Ureter (tissue), 1 donor: ENCODE measurements around the gene C1QTNF8. TPM values are rescaled to one million over a fixed set of nuclear protein-coding genes. Genes with fewer than 3 reads are reported as not detected.
"Not testable (repeated sequence)": the region's sequence is repeated elsewhere in the genome, so short reads cannot be mapped to it uniquely, and the experiment has no call there.

ENCODE experiments used
- DNase-seq: peaks from one replicate; pipeline ENCODE4 v3.0.0-alpha.2; 2020; ENCODE audit warnings: low spot score
- total RNA-seq: library from RNA; stranded (reverse); gene quantifications from one replicate; pipeline ENCODE4 v1.2.4, GENCODE V29; 2023
- donor health status: DM: yes; HTN: yes; CAD: no.

C1QTNF8 gene
- total RNA-seq, 1 donor from 2014 or later: not detected

GRCh38 chr16:1093284-1094123 is 2.5 kb downstream of the C1QTNF8 start:
- DNase-seq: no peak

DNA sequence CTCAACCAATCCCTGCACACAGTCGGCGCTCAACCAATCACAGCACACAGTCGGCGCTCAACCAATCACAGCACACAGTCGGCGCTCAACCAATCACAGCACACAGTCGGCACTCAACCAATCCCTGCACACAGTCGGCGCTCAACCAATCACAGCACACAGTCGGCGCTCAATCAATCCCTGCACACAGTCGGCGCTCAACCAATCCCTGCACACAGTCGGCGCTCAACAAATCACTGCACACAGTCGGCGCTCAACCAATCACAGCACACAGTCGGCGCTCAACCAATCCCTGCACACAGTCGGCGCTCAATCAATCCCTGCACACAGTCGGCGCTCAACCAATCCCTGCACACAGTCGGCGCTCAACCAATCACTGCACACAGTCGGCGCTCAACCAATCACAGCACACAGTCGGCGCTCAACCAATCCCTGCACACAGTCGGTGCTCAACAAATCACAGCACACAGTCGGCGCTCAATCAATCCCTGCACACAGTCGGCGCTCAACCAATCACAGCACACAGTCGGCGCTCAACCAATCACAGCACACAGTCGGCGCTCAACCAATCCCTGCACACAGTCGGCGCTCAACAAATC is 3.3 kb downstream of the C1QTNF8 start:
- not testable (repeated sequence) for DNase-seq

- DNase-seq: no peak
Observed at GRCh38 chr16:1091992-1092552, 4.0 kb downstream of the C1QTNF8 start.

DNA sequence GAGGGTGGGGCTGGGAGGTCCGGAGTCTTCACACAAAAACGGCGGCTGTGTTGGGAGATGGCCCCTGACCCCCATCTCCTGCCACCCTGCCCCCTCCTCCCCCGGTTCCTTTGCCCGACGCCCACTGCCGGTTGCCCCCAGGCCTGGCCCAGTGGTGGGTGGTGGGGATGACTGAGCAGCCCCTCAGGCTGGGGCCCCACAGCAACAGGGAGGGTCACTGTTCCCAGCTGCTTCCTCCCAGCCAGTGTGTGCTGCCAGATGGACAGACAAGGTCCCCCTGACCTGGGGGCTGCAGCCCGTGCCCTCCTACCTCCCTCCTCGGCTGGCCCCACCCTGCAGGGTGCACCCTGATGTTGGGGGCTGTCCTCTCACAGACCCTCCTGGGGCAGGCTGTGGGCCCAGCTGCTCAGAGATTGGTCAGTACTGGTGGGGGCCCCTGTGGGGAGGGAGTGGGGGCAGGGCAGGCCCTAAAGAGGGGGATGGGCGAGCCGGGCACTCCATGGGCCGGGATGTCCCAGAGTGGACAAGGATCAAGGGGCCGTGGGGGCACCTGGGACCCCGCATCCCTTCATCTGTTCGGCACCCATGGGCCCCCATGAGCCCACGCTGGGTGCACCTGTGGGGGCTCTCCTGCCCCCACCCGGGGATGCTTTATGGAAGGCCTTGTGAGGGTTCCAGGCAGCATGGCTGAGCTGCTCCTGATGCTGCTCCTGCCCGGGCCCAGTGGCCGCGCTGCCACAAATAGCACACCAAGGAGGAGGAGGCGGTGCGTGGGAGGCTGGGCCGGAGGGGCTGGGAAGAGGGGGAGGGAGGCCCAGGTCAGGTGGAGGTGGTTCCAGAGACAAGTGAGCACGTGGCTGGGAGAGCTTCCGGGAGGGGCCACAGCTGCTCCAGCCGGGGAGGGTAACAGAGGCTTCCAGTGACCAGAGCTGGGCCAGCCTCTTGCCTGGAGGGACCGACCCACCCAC is 5.1 kb downstream of the C1QTNF8 start:
- DNase-seq: no peak

GRCh38 chr16:1089822-1090619 is 6.0 kb downstream of the C1QTNF8 start:
- no peak for DNase-seq

- no peak for DNase-seq
Observed at GRCh38 chr16:1089439-1089821, 6.6 kb downstream of the C1QTNF8 start.

GRCh38 chr16:1088295-1089170 is 7.5 kb downstream of the C1QTNF8 start:
- DNase-seq: no peak

DNA sequence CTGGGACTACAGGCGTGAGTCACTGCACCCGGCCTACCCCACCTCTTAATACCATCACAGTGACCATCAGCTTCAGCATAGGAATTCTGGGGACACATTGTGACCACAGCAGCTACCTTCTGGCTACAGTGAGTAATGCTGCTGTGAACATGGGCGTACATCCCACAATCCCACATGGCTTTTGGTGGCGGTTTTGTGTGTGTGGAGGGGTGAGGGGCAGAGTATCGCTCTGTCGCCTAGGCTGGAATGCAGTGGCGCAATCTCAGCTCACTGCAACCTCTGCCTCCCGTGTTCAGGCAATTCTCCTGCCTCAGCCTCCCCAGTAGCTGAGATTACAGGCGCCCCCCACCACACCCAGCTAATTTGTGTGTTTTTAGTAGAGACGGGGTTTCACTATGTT is 9.6 kb downstream of the C1QTNF8 start:
- not testable (repeated sequence) for DNase-seq

DNA sequence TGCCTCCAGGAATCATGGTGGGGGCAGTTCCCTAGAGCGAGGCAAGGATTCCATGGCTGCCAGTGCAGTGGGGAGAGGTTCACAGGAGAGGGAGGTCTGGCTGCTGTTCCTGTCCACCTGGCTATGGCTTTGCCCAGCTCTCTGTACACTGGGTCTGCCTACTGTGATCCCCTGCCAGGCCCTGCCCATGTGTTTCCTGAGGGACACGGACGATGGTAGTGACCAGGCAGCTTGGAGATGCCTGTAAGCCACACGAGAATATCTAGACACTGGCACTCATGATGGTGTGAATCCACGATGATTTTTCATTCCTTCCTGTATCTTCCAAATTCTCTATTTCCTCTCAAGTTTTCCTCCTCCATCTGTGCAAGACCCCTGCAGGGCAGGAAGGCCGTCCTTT is 11.1 kb downstream of the C1QTNF8 start:
- DNase-seq: no peak

DNA sequence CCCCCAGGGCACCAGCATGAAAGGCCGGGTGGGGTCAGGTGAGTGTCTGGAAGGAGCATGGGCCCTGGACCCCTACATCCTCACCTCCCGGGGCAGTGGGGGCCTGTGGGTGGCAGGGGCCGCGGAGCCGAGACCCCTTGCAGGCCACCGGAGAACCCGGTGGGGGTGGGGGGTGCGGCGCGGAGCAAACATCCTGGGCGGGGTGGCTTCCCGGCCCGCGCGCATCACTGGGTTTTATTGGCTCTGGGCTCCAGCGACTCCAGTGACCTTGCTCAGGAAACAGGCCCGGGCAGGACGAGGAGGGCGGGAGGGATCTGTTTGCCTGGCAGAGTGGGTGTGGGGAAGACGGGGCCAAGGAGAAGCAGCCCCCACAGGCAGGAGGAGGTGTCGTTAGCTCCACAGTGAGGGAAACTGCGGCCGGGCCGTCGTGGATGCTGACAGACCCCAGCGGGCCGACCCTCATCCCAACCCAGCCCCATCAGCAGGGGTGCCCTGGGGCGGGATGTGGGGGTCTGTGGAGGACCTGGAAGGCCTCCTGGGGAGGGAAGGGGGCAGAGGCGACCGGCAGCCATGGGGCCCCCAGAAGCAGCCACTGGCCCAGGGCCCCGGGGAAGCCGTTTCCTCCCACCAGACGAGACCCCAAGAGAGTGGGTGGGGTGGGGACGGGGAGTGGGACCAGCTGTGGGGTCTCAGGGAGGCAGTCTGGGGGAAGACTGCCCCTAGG is 12.9 kb downstream of the C1QTNF8 start:
- DNase-seq: peak; percentile 82

DNA sequence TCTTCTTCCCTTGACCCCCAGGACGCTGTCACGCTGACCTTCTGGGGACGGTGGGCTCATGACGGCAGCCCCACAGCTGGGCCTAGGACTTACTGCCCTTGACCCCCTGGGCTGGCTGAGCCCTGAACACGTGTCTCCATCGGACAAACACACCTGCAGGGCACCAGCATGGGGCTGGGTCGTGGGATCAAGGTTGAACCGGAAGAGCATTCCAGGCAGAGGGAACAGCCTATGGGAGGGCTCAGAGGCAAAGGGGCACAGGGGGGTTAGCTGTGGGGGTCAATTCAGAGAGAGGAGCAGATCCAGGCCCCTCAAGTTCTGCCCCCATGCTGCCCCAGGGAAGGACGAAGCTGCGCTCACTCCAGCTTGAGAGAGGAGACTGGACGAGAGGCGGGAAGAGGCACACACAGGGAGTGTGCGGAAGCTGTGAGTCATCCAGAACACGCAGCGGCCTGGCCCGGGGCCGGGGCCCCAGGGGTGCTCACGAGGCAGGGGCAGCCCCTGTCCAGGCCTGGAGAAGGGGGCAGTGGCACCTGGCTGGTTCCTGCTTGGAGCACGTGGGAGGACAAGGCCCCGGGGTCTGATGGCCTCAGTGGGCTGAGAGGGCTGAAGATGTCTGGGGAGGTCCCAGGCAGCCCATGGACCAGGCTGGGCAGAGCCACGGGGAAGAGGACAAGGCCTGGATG is 13.6 kb downstream of the C1QTNF8 start:
- DNase-seq: peak; percentile 71

DNA sequence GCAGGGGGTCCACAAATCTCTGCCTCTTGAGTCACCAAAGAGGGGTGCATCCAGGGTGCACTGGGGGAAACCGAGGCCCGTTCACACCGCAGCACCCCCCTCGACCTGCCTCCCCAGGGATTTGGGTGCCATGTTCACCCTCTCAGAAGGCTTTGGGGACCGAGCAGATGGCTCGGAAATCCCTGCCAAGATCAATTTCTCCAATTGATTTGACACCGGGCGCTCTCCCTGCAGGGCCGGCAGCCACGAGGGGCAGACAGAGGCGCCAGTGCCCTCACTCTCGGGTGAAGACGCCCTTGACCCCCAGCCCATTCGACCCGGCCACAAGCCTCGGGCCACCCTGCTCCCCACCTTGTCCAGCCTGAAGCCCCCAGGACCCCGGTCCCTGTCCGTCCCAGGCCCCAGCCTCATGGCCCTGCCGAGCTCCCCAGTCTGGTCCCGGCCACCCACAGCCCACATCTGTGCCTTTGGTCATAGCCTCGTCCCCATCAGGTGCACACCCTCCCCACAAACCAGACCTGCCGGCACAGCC is 14.2 kb downstream of the C1QTNF8 start:
- no peak for DNase-seq

DNA sequence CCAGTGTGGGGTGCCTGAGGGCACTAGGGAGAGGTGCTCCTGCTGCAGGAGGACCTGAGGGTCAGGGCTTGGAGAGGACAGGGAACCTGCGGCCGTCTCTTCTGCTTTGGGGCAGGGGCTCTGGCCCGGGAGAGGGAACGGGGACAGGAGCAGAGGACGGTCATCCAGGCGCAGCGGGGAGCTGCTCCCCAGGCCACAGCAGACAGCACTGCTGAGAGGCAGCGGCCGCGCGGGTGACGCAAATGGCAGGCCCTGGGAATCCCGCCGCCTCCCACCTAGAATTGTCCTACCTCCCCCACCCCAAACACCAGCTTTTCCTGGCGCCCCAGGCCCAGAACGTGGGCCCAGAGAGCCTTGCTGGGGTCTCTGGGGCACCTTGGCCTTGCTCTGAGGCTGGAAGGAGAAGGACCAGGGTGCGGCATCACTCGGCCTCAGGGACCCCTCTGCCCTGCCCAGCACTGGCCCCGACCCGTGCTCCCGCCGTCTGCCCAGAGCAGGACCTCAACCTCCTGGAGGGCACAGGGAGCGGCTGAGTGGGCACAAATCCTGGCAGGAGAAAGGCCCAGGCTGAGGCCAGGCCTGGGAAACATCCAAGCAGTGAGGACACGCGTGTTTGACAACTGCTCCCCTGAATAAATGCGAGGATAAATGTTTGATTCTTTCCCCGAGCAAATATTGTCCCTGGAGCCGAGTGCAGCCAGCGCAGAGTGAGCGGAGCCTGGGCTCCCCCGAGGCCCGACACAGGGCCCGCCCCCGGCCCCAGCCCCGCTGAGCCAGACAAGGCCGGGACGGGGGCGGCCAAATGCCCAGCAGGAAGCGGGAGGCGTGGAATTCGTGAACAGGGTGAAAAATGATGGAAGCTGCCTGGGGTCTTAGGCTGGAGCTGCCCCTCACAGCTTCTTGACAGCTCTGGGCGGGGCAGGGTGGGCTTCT is 15.0 kb downstream of the C1QTNF8 start:
- no peak for DNase-seq

DNA sequence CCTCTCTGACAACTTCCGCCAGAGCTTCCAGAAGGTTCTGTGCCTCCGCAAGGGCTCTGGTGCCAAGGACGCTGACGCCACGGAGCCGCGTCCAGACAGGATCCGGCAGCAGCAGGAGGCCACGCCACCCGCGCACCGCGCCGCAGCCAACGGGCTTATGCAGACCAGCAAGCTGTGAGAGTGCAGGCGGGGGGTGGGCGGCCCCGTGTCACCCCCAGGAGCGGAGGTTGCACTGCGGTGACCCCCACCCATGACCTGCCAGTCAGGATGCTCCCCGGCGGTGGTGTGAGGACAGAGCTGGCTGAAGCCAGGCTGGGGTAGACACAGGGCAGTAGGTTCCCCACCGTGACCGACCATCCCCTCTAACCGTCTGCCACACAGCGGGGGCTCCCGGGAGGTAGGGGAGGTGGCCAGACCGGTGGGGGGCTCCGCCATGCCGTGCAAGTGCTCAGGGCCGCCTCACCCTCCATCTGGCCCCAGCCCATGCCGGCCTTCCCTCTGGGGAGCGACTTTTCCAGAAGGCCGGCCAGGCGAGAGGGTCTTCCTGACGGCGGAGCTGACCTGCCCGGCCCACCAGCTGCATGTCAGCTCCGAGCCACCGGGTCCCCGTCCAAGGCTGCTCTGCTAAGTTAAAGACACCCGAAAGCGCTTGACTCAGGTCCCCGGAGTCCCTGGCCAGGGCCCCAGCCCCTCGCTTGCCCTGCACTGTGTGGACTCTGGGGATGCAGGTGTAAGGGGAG is 16.1 kb downstream of the C1QTNF8 start:
- DNase-seq: no peak

DNA sequence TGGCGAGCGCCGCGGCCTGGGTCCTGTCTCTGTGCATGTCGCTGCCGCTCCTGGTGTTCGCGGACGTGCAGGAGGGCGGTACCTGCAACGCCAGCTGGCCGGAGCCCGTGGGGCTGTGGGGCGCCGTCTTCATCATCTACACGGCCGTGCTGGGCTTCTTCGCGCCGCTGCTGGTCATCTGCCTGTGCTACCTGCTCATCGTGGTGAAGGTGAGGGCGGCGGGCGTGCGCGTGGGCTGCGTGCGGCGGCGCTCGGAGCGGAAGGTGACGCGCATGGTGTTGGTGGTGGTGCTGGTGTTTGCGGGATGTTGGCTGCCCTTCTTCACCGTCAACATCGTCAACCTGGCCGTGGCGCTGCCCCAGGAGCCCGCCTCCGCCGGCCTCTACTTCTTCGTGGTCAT is 16.7 kb downstream of the C1QTNF8 start:
- no peak for DNase-seq

- peak; percentile 76 for DNase-seq
Observed at GRCh38 chr16:1078579-1079021, 17.4 kb downstream of the C1QTNF8 start.
